SK-N-SH (cell line): ENCODE results near the gene PRR19. TPM values are rescaled to one million over a fixed set of nuclear protein-coding genes. Genes with fewer than 3 reads are reported as not detected.

Source experiments
- CTCF ChIA-PET: fragments of 300-600, 350-600 bp; formaldehyde crosslinking; extraction: SDS; loops from one replicate; lab custom pipeline; 2021; lab: Yijun Ruan, JAX
- POLR2A ChIA-PET: fragments of 350-600 bp; sonication (Branson Sonifier 250); formaldehyde crosslinking; extraction: SDS; loops from one replicate; lab custom pipeline; 2020; ENCODE audit warnings: antibody characterized with exemption, inconsistent platforms; lab: Yijun Ruan, JAX
- DNase-seq: peaks from one replicate; pipeline ENCODE4 v3.0.0; 2012
- H2AFZ ChIP-seq: fragments of 200-600 bp; sonication (generic); 2 replicates; pipeline ENCODE4 v1.8.1; 2016; ENCODE audit warnings: antibody characterized with exemption, mild to moderate bottlenecking, low read depth
- H3F3A ChIP-seq: fragments of 200-600 bp; sonication (generic); replicated peaks from 2 replicates; pipeline ENCODE3; 2016; ENCODE audit warnings: antibody characterized with exemption, mild to moderate bottlenecking; ENCODE audit not compliant: insufficient read depth
- H3K27ac ChIP-seq, 2 experiments: fragments of 200-500 bp in 1 of 2; fragments of 200-600 bp in 1 of 2; sonication (Bioruptor generic) in 1 of 2; sonication (generic), shearing (Covaris generic) in 1 of 2; 2 replicates each; pipeline versions ENCODE4 v1.5.1 to v1.6.1; 2014 to 2016; ENCODE audit warnings: low read depth in 2 of 2, inconsistent platforms in 1 of 2, low read length in 1 of 2, mild to moderate bottlenecking in 1 of 2, mixed read lengths in 1 of 2
- H3K27me3 ChIP-seq: fragments of 200-600 bp; sonication (generic), shearing (Covaris generic); 2 replicates; pipeline ENCODE4 v1.6.1; 2016; ENCODE audit warnings: mixed run types; ENCODE audit not compliant: insufficient read depth
- H3K36me3 ChIP-seq, 2 experiments: fragments of 200-500 bp in 1 of 2; fragments of 200-600 bp in 1 of 2; sonication (Bioruptor generic) in 1 of 2; sonication (generic) in 1 of 2; replicated peaks in 1 of 2; 2 replicates each; pipeline versions ENCODE3 to v1.5.1; 2014 to 2016; ENCODE audit warnings: low read length in 1 of 2, mild to moderate bottlenecking in 1 of 2; ENCODE audit not compliant: insufficient read depth in 2 of 2, control insufficient read depth in 1 of 2
- H3K4me1 ChIP-seq, 2 experiments: fragments of 200-500 bp in 1 of 2; fragments of 200-600 bp in 1 of 2; sonication (Bioruptor generic) in 1 of 2; sonication (generic), shearing (Covaris generic) in 1 of 2; 2 replicates each; pipeline versions ENCODE4 v1.5.1 to v1.6.1; 2014 to 2016; ENCODE audit warnings: low read depth in 1 of 2, low read length in 1 of 2, mixed run types in 1 of 2; ENCODE audit not compliant: insufficient read depth in 2 of 2, control insufficient read depth in 1 of 2
- H3K4me2 ChIP-seq: fragments of 200-600 bp; sonication (generic), shearing (Covaris generic); 2 replicates; pipeline ENCODE4 v1.6.1; 2017; ENCODE audit warnings: mixed run types
- H3K4me3 ChIP-seq, 2 experiments: fragments of 200-500 bp in 1 of 2; fragments of 200-600 bp in 1 of 2; sonication (Bioruptor generic) in 1 of 2; sonication (generic), shearing (Covaris generic) in 1 of 2; 2 replicates each; pipeline versions ENCODE4 v1.5.1 to v1.8.1; 2014 to 2016; ENCODE audit warnings: low read depth in 2 of 2, inconsistent platforms in 1 of 2, low read length in 1 of 2, mild to moderate bottlenecking in 1 of 2, mixed read lengths in 1 of 2, moderate library complexity in 1 of 2
- H3K79me2 ChIP-seq: fragments of 200-600 bp; sonication (generic); 2 replicates; pipeline ENCODE4 v1.8.1; 2017; ENCODE audit warnings: mild to moderate bottlenecking; ENCODE audit not compliant: insufficient read depth
- H3K9ac ChIP-seq: fragments of 200-600 bp; sonication (generic); 2 replicates; pipeline ENCODE4 v1.6.1; 2017; ENCODE audit warnings: mixed run types
- H3K9me2 ChIP-seq: fragments of 200-600 bp; sonication (generic); 2 replicates; pipeline ENCODE4 v1.6.1; 2017; ENCODE audit warnings: mixed run types
- H3K9me3 ChIP-seq: fragments of 200-600 bp; sonication (generic); 2 replicates; pipeline ENCODE4 v1.6.1; 2017; ENCODE audit warnings: mixed run types, mild to moderate bottlenecking, moderate library complexity
- H4K20me1 ChIP-seq: fragments of 200-600 bp; sonication (generic); 2 replicates; pipeline ENCODE4 v1.6.1; 2017; ENCODE audit warnings: mild to moderate bottlenecking, mixed run types; ENCODE audit not compliant: insufficient read depth
- CHD2 ChIP-seq: fragments of 150-350 bp; IDR thresholded peaks from 2 replicates; pipeline ENCODE4 v1.6.1; 2018; ENCODE audit warnings: low read length; ENCODE audit not compliant: partially characterized antibody
- ELF1 ChIP-seq: IDR thresholded peaks from 2 replicates; pipeline ENCODE4 v1.4.0; 2012
- EP300 ChIP-seq, 2 experiments: IDR thresholded peaks; 2 replicates each; pipeline versions ENCODE4 v1.4.0 to v1.6.1; 2012; ENCODE audit warnings: borderline replicate concordance in 1 of 2, low read depth in 1 of 2, low read length in 1 of 2
- FOSL2 ChIP-seq: IDR thresholded peaks from 2 replicates; pipeline ENCODE4 v1.4.0; 2012; ENCODE audit warnings: low read depth, mild to moderate bottlenecking, moderate library complexity, borderline replicate concordance
- FOXJ3 ChIP-seq: sonication (generic); formaldehyde crosslinking; IDR thresholded peaks from 2 replicates; pipeline ENCODE4 v1.5.1; 2020; ENCODE audit warnings: mild to moderate bottlenecking, missing genetic modification reagents
- FOXM1 ChIP-seq: IDR thresholded peaks from 2 replicates; pipeline ENCODE4 v1.4.0; 2012; ENCODE audit warnings: low read depth, mild to moderate bottlenecking
- GABPA ChIP-seq: IDR thresholded peaks from 2 replicates; pipeline ENCODE4 v1.4.0; 2012; ENCODE audit warnings: low read depth, mild to moderate bottlenecking
- GATA2 ChIP-seq: sonication (generic); formaldehyde crosslinking; IDR thresholded peaks from 2 replicates; pipeline ENCODE4 v1.5.0; 2020; ENCODE audit warnings: mild to moderate bottlenecking, missing genetic modification reagents
- JUND ChIP-seq: IDR thresholded peaks from 2 replicates; pipeline ENCODE4 v1.4.0; 2012
- POLR2AphosphoS5 ChIP-seq: IDR thresholded peaks from 2 replicates; pipeline ENCODE4 v1.6.1; 2012; ENCODE audit warnings: low read depth, low read length
- RFX5 ChIP-seq: IDR thresholded peaks from 2 replicates; pipeline ENCODE4 v1.6.1; 2012; ENCODE audit warnings: mild to moderate bottlenecking, improper control_type of control experiment, low read length
- RXRA ChIP-seq: IDR thresholded peaks from 2 replicates; pipeline ENCODE4 v1.4.0; 2012; ENCODE audit warnings: low read depth, mild to moderate bottlenecking, borderline replicate concordance
- SMC3 ChIP-seq: IDR thresholded peaks from 2 replicates; pipeline ENCODE4 v1.6.1; 2012; ENCODE audit warnings: low read depth, low read length, improper control_type of control experiment
- TAF1 ChIP-seq: IDR thresholded peaks from 2 replicates; pipeline ENCODE4 v1.6.1; 2012; ENCODE audit warnings: low read depth, mild to moderate bottlenecking, low read length, moderate library complexity, borderline replicate concordance
- TCF12 ChIP-seq: IDR thresholded peaks from 2 replicates; pipeline ENCODE4 v1.4.0; 2012
- TEAD4 ChIP-seq: IDR thresholded peaks from 2 replicates; pipeline ENCODE4 v1.4.0; 2012; ENCODE audit warnings: mild to moderate bottlenecking, borderline replicate concordance; ENCODE audit not compliant: insufficient read depth
- USF1 ChIP-seq: IDR thresholded peaks from 2 replicates; pipeline ENCODE4 v1.4.0; 2012; ENCODE audit warnings: low read depth, borderline replicate concordance
- ZBTB33 ChIP-seq: IDR thresholded peaks from 2 replicates; pipeline ENCODE4 v1.4.0; 2012; ENCODE audit warnings: low read depth, borderline replicate concordance
- WGBS: methylation state at CpG from one replicate; pipeline ENCODE4 v1.1.6; 2017; ENCODE audit warnings: low lambda C conversion rate; 5-methylcytosine and 5-hydroxymethylcytosine counted together
- polyA plus RNA-seq, 3 experiments: library from polyadenylated mRNA; depleted of rRNA; stranded (reverse); fragments of >200 nt; gene quantifications; 2 replicates each; pipeline ENCODE4 v1.2.3, GENCODE V29; 2012
- TF ChIP-seq, protein P1 (sequence below): IDR thresholded peaks from 2 replicates; pipeline ENCODE4; 2012
- TF ChIP-seq, protein P2 (sequence below): fragments of 200-600 bp; sonication (generic); IDR thresholded peaks from 2 replicates; pipeline ENCODE4 v1.6.1; 2017; ENCODE audit warnings: antibody characterized with exemption, mild to moderate bottlenecking, moderate library complexity
- TF ChIP-seq, protein P3 (sequence below): fragments of 150-350 bp; IDR thresholded peaks from 2 replicates; pipeline ENCODE4 v1.6.1; 2016; ENCODE audit warnings: mild to moderate bottlenecking, low read depth, low read length

The PRR19 gene
- polyA plus RNA-seq, 1 of the 3 experiments (the other 2 are of a cell fraction): 1.3 TPM

DNA sequence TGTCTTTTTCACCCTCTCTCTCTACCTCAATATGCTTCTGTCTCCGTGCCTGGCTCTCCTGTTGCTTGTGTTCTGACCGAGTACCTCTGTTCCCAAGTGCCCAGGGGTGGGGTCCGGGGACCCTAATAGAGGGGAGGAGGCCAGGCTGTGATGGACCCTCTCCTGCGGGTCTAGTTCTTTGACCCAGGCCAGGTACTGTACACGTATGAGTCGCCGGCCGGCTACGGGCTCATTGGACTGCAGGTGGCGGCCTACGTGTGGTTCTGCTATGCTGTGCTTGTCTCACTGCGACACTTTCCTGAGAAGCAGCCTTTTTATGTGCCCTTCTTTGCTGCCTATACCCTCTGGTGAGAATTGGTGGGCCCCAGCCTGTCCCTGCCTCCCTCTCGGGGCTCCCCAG is 15.6 kb downstream of the PRR19 start (continued):
- no peak for TF ChIP-seq ZBTB33
- TF ChIP-seq JUND: no peak
- no peak for TF ChIP-seq USF1
- no peak for TF ChIP-seq RFX5
- TF ChIP-seq, protein P1, sequence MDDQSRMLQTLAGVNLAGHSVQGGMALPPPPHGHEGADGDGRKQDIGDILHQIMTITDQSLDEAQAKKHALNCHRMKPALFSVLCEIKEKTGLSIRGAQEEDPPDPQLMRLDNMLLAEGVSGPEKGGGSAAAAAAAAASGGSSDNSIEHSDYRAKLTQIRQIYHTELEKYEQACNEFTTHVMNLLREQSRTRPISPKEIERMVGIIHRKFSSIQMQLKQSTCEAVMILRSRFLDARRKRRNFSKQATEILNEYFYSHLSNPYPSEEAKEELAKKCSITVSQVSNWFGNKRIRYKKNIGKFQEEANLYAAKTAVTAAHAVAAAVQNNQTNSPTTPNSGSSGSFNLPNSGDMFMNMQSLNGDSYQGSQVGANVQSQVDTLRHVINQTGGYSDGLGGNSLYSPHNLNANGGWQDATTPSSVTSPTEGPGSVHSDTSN: no peak

DNA sequence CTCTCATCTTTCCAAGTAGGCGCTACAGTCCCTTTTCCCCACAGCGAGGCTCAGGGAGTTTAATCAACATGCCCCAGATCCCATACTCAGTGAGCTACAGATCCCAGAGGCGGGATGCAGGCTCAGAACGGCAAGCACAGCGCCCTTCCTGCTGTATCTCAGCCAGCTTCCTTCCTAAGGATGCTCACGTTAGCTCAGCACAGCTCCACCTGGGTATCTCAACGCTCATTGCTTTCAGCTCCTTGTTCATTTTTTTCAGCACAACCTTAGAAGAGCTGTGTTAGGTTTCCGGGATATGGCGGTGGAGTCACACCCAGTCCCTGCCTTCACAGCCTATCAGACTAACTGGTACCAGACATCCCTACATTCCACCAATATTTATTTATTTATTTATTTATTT is 20.4 kb downstream of the PRR19 start:
- Histone ChIP-seq H3F3A (no peaks in the 10 kb centered on the region), H3K27ac (no peak overlapping the region), H3K9me3 (no peaks in the 10 kb centered on the region), H3K36me3 (no peaks in the 10 kb centered on the region), H3K9me2 (no peaks in the 10 kb centered on the region), H3K4me1 (peaks cover 8 to 14% of the 10 kb centered on the region in 2 experiments; a peak in 1 of 4 replicates), H3K4me3 (no peak overlapping the region), H4K20me1 (no peaks in the 10 kb centered on the region; the same call in 1 of the 2 replicates), H2AFZ (no peak overlapping the region), H3K4me2 (no peak overlapping the region), H3K79me2 (peaks cover 17% of the 10 kb centered on the region), H3K9ac (no peak overlapping the region), H3K27me3 (no peaks in the 10 kb centered on the region)
- TF ChIP-seq ELF1 (no peak), ZBTB33 (no peak), RFX5 (no peak), FOXJ3 (CRISPR knock-in tag) (no peak), GATA2 (CRISPR knock-in tag) (no peak), FOXM1 (no peak), USF1 (no peak), TEAD4 (no peak), EP300 (IDR thresholded peaks at IDR 0.05; ENCODE audit: borderline replicate concordance in 1 of 2, low read depth in 1 of 2, low read length in 1 of 2) (no peak), RXRA (no peak), GABPA (no peak), TCF12 (no peak), POLR2AphosphoS5 (no peak), TAF1 (no peak), SMC3 (no peak), CHD2 (no peak), FOSL2 (no peak)
- TF ChIP-seq, protein P2, sequence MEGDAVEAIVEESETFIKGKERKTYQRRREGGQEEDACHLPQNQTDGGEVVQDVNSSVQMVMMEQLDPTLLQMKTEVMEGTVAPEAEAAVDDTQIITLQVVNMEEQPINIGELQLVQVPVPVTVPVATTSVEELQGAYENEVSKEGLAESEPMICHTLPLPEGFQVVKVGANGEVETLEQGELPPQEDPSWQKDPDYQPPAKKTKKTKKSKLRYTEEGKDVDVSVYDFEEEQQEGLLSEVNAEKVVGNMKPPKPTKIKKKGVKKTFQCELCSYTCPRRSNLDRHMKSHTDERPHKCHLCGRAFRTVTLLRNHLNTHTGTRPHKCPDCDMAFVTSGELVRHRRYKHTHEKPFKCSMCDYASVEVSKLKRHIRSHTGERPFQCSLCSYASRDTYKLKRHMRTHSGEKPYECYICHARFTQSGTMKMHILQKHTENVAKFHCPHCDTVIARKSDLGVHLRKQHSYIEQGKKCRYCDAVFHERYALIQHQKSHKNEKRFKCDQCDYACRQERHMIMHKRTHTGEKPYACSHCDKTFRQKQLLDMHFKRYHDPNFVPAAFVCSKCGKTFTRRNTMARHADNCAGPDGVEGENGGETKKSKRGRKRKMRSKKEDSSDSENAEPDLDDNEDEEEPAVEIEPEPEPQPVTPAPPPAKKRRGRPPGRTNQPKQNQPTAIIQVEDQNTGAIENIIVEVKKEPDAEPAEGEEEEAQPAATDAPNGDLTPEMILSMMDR: no peak
- TF ChIP-seq, protein P3, sequence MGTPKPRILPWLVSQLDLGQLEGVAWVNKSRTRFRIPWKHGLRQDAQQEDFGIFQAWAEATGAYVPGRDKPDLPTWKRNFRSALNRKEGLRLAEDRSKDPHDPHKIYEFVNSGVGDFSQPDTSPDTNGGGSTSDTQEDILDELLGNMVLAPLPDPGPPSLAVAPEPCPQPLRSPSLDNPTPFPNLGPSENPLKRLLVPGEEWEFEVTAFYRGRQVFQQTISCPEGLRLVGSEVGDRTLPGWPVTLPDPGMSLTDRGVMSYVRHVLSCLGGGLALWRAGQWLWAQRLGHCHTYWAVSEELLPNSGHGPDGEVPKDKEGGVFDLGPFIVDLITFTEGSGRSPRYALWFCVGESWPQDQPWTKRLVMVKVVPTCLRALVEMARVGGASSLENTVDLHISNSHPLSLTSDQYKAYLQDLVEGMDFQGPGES: no peak
- CTCF ChIA-PET: interaction anchor here (1.2 to 2.2 kb wide), 4 partner anchors 27 to 214 kb away, joined by 3 to 8 read pairs (median 4); no protein-coding TSS in a partner anchor
- POLR2A ChIA-PET: interaction anchor here (0.5 to 1.2 kb wide), 3 partner anchors 20 to 107 kb away, joined by 3 read pairs; partner anchors contain the start of gene PAFAH1B3
- DNase-seq: no peak
- 89% methylated on average over 9 of the region's 9 CpGs for WGBS
